ENCODE data around the gene ZFAND3.

- TF ChIP-seq CTCF (conservative IDR thresholded peaks at IDR 0.05; ENCODE audit: low read depth in 2 of 2) (no peak), POLR2AphosphoS5 (IDR thresholded peaks at IDR 0.05; ENCODE audit: low read depth) (no peak), REST (IDR thresholded peaks at IDR 0.05; ENCODE audit: unreplicated experiment) (no peak), EZH2 (IDR thresholded peaks at IDR 0.05; ENCODE audit: low read depth, unreplicated experiment) (no peak)
These were observed 154.9 kb downstream of the ZFAND3 start for GRCh38 chr6:37974381-37974780.

All from GM23338 (cell line).